ENCODE results near the gene SUCLG2. TPM values are rescaled to one million over a fixed set of nuclear protein-coding genes. Genes with fewer than 3 reads are reported as not detected.

Gene SUCLG2
- total RNA-seq, 1 experiment from 2014 or later: 38.5 TPM

GRCh38 chr3:67558426-67558825, 96.0 kb downstream of the SUCLG2 start:
- Histone ChIP-seq H4K20me1 (ENCODE audit: control insufficient read depth, insufficient read depth, insufficient read length) (no peaks in the 10 kb centered on the region), H3K27ac (ENCODE audit: insufficient read length, low read depth, low read length) (no peak overlapping the region), H3K9ac (ENCODE audit: extremely low read depth, insufficient read length, low read length) (no peak overlapping the region), H3K14ac (ENCODE audit: insufficient read depth, low read length) (no peak overlapping the region), H2BK5ac (ENCODE audit: insufficient read length, low read length) (no peak overlapping the region), H2AK5ac (ENCODE audit: insufficient read length, low read length) (no peak overlapping the region), H3K18ac (ENCODE audit: insufficient read length, low read depth, low read length) (no peak overlapping the region), H2BK20ac (ENCODE audit: low read depth, low read length, poor library complexity, severe bottlenecking) (no peak overlapping the region), H3K27me3 (ENCODE audit: insufficient read depth, low read length) (no peaks in the 10 kb centered on the region), H2BK12ac (ENCODE audit: insufficient read length, low read depth, low read length) (no peak overlapping the region), H4K8ac (replicated peaks; ENCODE audit: insufficient read length, low read depth, low read length) (no peak overlapping the region), H3K79me1 (ENCODE audit: insufficient read depth, low read depth, low read length, poor library complexity, severe bottlenecking) (no peaks in the 10 kb centered on the region), H3T11ph (ENCODE audit: low read length) (no peak overlapping the region), H3K4ac (ENCODE audit: low read depth, low read length) (no peak overlapping the region), H3K4me2 (ENCODE audit: insufficient read depth, insufficient read length, low read length) (no peak overlapping the region), H4K5ac (ENCODE audit: insufficient read length, low read depth, low read length) (no peak overlapping the region), H2AFZ (ENCODE audit: low read length) (no peak overlapping the region), H3K4me1 (ENCODE audit: insufficient read depth, low read length) (no peaks in the 10 kb centered on the region), H3K23me2 (ENCODE audit: insufficient read length, low read depth, low read length, poor library complexity, severe bottlenecking) (no peaks in the 10 kb centered on the region), H3K23ac (ENCODE audit: insufficient read length, low read depth, low read length) (no peak overlapping the region), H3K56ac (ENCODE audit: insufficient read length, low read depth, low read length) (no peak overlapping the region), H3K9me3 (ENCODE audit: control insufficient read depth, low read depth, low read length) (no peaks in the 10 kb centered on the region), H3K79me2 (ENCODE audit: insufficient read depth, low read length) (no peaks in the 10 kb centered on the region), H2BK120ac (ENCODE audit: low read depth, low read length, poor library complexity, severe bottlenecking) (no peak overlapping the region), H2BK15ac (ENCODE audit: low read depth, low read length) (no peak overlapping the region), H4K91ac (ENCODE audit: insufficient read length, low read depth, low read length) (no peak overlapping the region)
- H3K36me3 Mint-ChIP-seq (ENCODE audit: insufficient read depth in 1 of 3, low read depth in 3 of 3): peaks cover 0 to 3% (median 0%) of the 10 kb centered on the region in 3 experiments; a peak in 2 of 7 replicates
- H3K27me3 Mint-ChIP-seq (ENCODE audit: low read depth): no peaks in the 10 kb centered on the region
- H3K4me1 Mint-ChIP-seq: peaks cover 0 to 2% of the 10 kb centered on the region in 2 experiments; a peak in 1 of 4 replicates
- no peak for TF ChIP-seq CTCF (conservative IDR thresholded peaks at IDR 0.05)
- H3K9me3 Mint-ChIP-seq: no peaks in the 10 kb centered on the region
- no peak for DNase-seq
- no CpG with 5 or more reads among the region's 4 CpGs for WGBS (ENCODE audit: extremely low coverage, insufficient read length, low lambda C conversion rate)
- no peak overlapping the region for H3K4me3 Mint-ChIP-seq
- no peak overlapping the region for H3K27ac Mint-ChIP-seq

Data from H9 (cell line).